ENCODE measurements around the gene PSMB2.
"Not testable (repeated sequence)": the region's sequence is repeated elsewhere in the genome, so short reads cannot be mapped to it uniquely, and the experiment has no call there.

Gene PSMB2

GRCh38 chr1:35586808-35587207 lies 54.5 kb downstream of the PSMB2 start:
- H3K4me3 ChIP-seq (ENCODE audit: low read depth, low read length) = no peak overlapping the region
- in situ Hi-C loops (cut with HindIII; ENCODE audit: low sequenced_read_pairs) = no loop called here
- no peak for DNase-seq (ENCODE audit: low read depth, low spot score)
- TF ChIP-seq CTCF (IDR thresholded peaks at IDR 0.05; ENCODE audit: low read depth, low read length) = no peak

GRCh38 chr1:35585805-35586204 lies 55.5 kb downstream of the PSMB2 start:
- H3K4me3 ChIP-seq (ENCODE audit: low read depth, low read length); DNase-seq (ENCODE audit: low read depth, low spot score); in situ Hi-C loops (cut with HindIII; ENCODE audit: low sequenced_read_pairs): not testable (repeated sequence)

GRCh38 chr1:35585281-35585680 lies 56.0 kb downstream of the PSMB2 start:
- no peak for TF ChIP-seq CTCF (IDR thresholded peaks at IDR 0.05; ENCODE audit: low read depth, low read length)
- in situ Hi-C loops (cut with HindIII; ENCODE audit: low sequenced_read_pairs) = no loop called here

GRCh38 chr1:35581621-35582020 lies 59.7 kb downstream of the PSMB2 start:
- in situ Hi-C loops (cut with HindIII; ENCODE audit: low sequenced_read_pairs); DNase-seq (ENCODE audit: low read depth, low spot score); H3K4me3 ChIP-seq (ENCODE audit: low read depth, low read length): not testable (repeated sequence)

More at GRCh38 chr1:35585281-35585680, 56.0 kb downstream of the PSMB2 start:
- H3K4me3 ChIP-seq (ENCODE audit: low read depth, low read length) = no peak overlapping the region
- DNase-seq (ENCODE audit: low read depth, low spot score) = no peak

- DNase-seq (ENCODE audit: low read depth, low spot score) = no peak
- no peak for TF ChIP-seq CTCF (IDR thresholded peaks at IDR 0.05; ENCODE audit: low read depth, low read length)
- in situ Hi-C loops (cut with HindIII; ENCODE audit: low sequenced_read_pairs) = no loop called here
- H3K4me3 ChIP-seq (ENCODE audit: low read depth, low read length) = no peak overlapping the region
Measured at GRCh38 chr1:35580949-35581388, 60.4 kb downstream of the PSMB2 start.

GRCh38 chr1:35577071-35577998 lies 64.0 kb downstream of the PSMB2 start:
- H3K4me3 ChIP-seq (ENCODE audit: low read depth, low read length) = peak overlapping the region; percentile 3
- TF ChIP-seq CTCF (IDR thresholded peaks at IDR 0.05; ENCODE audit: low read depth, low read length) = no peak
- DNase-seq (ENCODE audit: low read depth, low spot score) = no peak
- in situ Hi-C loops (cut with HindIII; ENCODE audit: low sequenced_read_pairs) = no loop called here

- in situ Hi-C loops (cut with HindIII; ENCODE audit: low sequenced_read_pairs); DNase-seq (ENCODE audit: low read depth, low spot score); H3K4me3 ChIP-seq (ENCODE audit: low read depth, low read length): not testable (repeated sequence)
Measured at GRCh38 chr1:35576766-35577070, 64.6 kb downstream of the PSMB2 start.

GRCh38 chr1:35576061-35576765 lies 65.1 kb downstream of the PSMB2 start:
- in situ Hi-C loops (cut with HindIII; ENCODE audit: low sequenced_read_pairs) = no loop called here
- TF ChIP-seq CTCF (IDR thresholded peaks at IDR 0.05; ENCODE audit: low read depth, low read length) = no peak
- DNase-seq (ENCODE audit: low read depth, low spot score) = no peak
- H3K4me3 ChIP-seq (ENCODE audit: low read depth, low read length) = no peak overlapping the region

Data from astrocyte of the spinal cord (primary cell).